ENCODE results near the gene RPUSD3.

DNA sequence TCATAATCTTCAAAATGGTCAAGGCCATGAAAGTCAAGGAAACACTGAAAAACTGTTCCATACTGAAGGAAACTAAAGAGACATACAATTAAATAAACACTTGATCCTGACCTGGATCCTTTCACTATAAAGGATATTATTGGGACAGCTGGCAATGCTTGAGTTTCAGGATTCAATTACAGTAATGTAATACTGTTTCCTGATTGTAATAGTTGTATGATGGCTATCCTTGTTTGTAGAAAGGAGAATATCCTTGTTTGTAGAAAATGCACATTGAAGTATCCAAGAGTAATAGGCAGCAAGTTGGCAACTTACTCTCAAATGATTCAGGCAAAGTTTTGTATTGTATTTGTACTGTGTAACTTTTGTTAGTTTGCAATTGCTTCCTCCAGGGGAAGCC is 31.6 kb upstream of the RPUSD3 start:
- TF ChIP-seq, protein P1, sequence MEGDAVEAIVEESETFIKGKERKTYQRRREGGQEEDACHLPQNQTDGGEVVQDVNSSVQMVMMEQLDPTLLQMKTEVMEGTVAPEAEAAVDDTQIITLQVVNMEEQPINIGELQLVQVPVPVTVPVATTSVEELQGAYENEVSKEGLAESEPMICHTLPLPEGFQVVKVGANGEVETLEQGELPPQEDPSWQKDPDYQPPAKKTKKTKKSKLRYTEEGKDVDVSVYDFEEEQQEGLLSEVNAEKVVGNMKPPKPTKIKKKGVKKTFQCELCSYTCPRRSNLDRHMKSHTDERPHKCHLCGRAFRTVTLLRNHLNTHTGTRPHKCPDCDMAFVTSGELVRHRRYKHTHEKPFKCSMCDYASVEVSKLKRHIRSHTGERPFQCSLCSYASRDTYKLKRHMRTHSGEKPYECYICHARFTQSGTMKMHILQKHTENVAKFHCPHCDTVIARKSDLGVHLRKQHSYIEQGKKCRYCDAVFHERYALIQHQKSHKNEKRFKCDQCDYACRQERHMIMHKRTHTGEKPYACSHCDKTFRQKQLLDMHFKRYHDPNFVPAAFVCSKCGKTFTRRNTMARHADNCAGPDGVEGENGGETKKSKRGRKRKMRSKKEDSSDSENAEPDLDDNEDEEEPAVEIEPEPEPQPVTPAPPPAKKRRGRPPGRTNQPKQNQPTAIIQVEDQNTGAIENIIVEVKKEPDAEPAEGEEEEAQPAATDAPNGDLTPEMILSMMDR (conservative IDR thresholded peaks at IDR 0.05; ENCODE audit: low read depth, low read length), result no peak
- TF ChIP-seq EZH2 (IDR thresholded peaks at IDR 0.05; ENCODE audit: low read length, unreplicated experiment) (no peak), EZH2phosphoT487 (IDR thresholded peaks at IDR 0.05; ENCODE audit: borderline replicate concordance, low read length) (no peak)

All from PC-3 (cell line).